Brain microvascular endothelial cell (primary cell): ENCODE measurements around the gene CMTR2.

Source experiments
- DNase-seq: peaks from one replicate; pipeline ENCODE4 v3.0.0-alpha.2; 2020
- H3K27ac ChIP-seq: fragments of 250-450 bp; sonication (Bioruptor Pico); 2 replicates; pipeline ENCODE4 v1.5.1; 2020; ENCODE audit warnings: mild to moderate bottlenecking, moderate library complexity
- H3K27me3 ChIP-seq: fragments of 250-450 bp; sonication (Bioruptor Pico); replicated peaks from 2 replicates; pipeline ENCODE4 v1.5.1; 2020; ENCODE audit warnings: mild to moderate bottlenecking
- H3K36me3 ChIP-seq: fragments of 250-450 bp; sonication (Bioruptor Pico); replicated peaks from 2 replicates; pipeline ENCODE4 v1.5.1; 2020; ENCODE audit warnings: mild to moderate bottlenecking
- H3K4me3 ChIP-seq: 2 replicates; pipeline ENCODE4 v1.5.1; 2011; ENCODE audit warnings: low read depth, mild to moderate bottlenecking, control low read depth, low read length, moderate library complexity
- CTCF ChIP-seq: IDR thresholded peaks from 2 replicates; pipeline ENCODE4 v1.5.1; 2011; ENCODE audit warnings: low read depth, mild to moderate bottlenecking, moderate library complexity, low read length, control low read depth, inconsistent platforms; ENCODE audit errors: missing control alignments
- in situ Hi-C: cut with HindIII; loops from 2 replicates; pipeline ENCODE4 v1.10.0; 2017; ENCODE audit warnings: low sequenced_read_pairs, low pct_ligation_motif_present

CMTR2 gene

DNA sequence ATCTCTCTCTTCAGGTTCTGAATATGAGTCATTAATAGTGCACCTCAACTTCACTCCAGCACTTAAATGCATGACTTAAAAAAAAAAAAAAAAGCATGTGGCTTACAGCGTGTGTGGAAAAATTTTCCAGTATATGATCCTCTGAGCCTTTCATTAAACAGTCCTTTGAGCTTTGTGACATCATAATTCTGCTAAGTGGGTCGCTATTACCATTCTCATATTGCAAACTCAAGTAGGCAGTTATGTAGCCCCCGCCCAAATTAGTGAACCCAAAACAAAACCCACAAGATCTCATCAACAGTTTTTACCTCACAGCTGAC lies 672 bp downstream of the CMTR2 start:
- in situ Hi-C loops: no loop called here
- TF ChIP-seq CTCF: no peak

DNA sequence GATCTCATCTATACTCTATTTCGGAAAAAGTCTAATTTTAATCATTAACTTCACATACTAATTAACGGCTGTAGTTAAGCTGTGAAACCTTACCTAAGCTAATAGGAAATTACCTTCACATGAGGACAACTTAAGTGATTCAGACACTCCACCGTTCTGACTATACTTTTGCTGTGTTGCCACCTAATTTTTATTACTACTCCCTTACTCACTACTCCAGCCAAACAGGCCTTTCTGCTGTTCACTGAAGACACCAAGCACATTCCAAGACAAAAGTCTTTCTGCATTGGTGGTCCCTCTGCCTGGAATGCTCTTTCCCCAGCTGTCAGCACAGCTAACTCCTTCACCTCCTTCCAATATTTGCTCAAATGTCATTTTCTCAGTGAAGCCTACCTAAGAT lies 1.3 kb downstream of the CMTR2 start:
- Histone ChIP-seq H3K4me3 (peak overlapping the region; percentile 80), H3K36me3 (peaks cover 9% of the 10 kb centered on the region), H3K27me3 (no peaks in the 10 kb centered on the region), H3K27ac (no peak overlapping the region)
- no peak for TF ChIP-seq CTCF
- DNase-seq: no peak
- in situ Hi-C loops: no loop called here

More for the DNA sequence above, 672 bp downstream of the CMTR2 start:
- Histone ChIP-seq H3K27ac (peak overlapping the region; percentile 48), H3K4me3 (peak overlapping the region; percentile 80), H3K27me3 (no peaks in the 10 kb centered on the region), H3K36me3 (peaks cover 9% of the 10 kb centered on the region)
- no peak for DNase-seq

- no peaks in the 10 kb centered on the region for H3K27me3 ChIP-seq
- H3K36me3 ChIP-seq: peaks cover 9% of the 10 kb centered on the region
- in situ Hi-C loops: no loop called here
- no peak for DNase-seq
- H3K4me3 ChIP-seq: no peak overlapping the region
- TF ChIP-seq CTCF: no peak
- H3K27ac ChIP-seq: no peak overlapping the region
Measured at GRCh38 chr16:71287454-71287853, 1.7 kb downstream of the CMTR2 start.

- TF ChIP-seq CTCF: no peak
- H3K36me3 ChIP-seq: peaks cover 9% of the 10 kb centered on the region
- no peak overlapping the region for H3K4me3 ChIP-seq
- H3K27me3 ChIP-seq: no peaks in the 10 kb centered on the region
- H3K27ac ChIP-seq: no peak overlapping the region
- DNase-seq: no peak
- in situ Hi-C loops: no loop called here
Measured at GRCh38 chr16:71283612-71284011, 5.6 kb downstream of the CMTR2 start.

DNA sequence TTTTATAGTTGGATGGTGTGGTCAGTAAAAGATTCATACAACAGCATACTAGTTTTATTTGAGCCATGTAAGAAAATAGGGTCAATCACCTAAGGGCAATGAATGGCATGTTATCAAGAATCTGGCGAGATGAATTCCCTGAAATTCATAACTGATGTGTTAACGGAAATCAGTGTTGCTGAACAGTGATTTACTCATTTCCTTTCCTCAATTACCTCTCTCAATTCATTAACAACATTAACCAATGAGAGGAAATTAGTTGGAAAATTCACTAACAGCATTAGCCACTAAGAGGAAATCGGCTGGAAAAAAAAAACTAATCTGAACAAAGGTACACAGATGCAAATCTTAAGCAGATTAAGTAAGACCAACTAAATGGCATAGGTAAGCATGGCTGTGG lies 6.3 kb downstream of the CMTR2 start:
- peaks cover 9% of the 10 kb centered on the region for H3K36me3 ChIP-seq
- H3K4me3 ChIP-seq: no peak overlapping the region
- H3K27me3 ChIP-seq: no peaks in the 10 kb centered on the region
- H3K27ac ChIP-seq: no peak overlapping the region
- no peak for DNase-seq
- in situ Hi-C loops: no loop called here
- no peak for TF ChIP-seq CTCF

DNA sequence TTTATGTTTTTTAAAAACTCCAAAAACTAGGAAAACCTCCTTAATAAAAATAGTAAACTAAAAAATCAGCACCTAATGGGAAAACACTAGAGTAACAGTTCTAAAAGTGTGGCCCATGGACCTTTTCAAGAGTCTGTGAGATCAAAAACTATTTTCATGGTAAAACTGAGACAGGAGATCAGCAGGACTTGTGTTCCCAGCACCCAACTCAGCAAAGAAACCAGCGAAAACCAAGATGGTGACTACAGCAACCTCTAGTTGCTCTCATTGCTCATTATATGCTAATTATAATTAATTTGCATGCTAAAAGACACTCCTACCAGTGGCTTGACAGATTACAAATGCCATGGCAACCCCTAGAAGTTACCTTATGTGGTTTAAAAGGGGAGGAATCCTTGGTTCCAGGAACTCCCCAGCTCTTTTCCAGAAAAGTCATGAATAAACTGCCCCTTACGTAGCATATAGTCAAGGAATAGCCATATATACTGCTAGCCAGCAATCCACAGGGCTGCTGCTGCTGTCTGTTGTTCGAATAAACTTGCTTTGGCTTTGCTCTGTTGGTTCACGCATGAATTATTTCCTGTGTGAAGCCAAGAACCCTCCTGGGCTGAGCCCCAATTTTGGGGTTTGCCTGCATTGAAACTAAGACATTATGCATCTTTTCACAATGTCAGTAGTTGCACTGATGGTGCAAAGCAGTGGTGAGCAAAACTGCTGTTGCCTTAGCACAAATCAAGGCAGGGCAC lies 12.4 kb downstream of the CMTR2 start:
- Histone ChIP-seq H3K27me3 (no peaks in the 10 kb centered on the region), H3K27ac (no peak overlapping the region), H3K4me3 (no peak overlapping the region), H3K36me3 (no peaks in the 10 kb centered on the region)
- in situ Hi-C loops: no loop called here
- no peak for TF ChIP-seq CTCF
- DNase-seq: no peak
